ENCODE data around the gene DDX1. TPM values are rescaled to one million over a fixed set of nuclear protein-coding genes. Genes with fewer than 3 reads are reported as not detected.

Gene DDX1
- total RNA-seq, 1 donor from 2014 or later = 77.0 TPM

DNA sequence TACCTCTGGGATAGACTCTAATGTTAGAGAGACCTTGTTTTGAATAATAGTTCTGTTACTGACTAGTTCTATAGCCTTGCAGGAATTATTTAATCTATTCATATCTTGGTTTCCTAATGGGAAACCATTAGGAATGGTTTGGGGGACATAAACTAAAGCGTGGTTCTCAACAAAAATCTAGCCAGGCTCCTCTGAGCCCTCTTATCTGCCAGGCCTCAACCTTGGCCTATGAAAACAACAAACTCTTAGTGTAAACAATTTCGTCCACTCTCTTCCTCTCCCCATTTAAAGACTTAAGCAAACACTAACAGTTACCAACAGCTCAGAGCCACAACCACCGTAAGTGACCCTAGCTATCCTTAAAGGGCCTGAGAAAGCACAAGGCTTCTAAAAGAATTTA is 19.9 kb upstream of the DDX1 start:
- TF ChIP-seq, protein P1, sequence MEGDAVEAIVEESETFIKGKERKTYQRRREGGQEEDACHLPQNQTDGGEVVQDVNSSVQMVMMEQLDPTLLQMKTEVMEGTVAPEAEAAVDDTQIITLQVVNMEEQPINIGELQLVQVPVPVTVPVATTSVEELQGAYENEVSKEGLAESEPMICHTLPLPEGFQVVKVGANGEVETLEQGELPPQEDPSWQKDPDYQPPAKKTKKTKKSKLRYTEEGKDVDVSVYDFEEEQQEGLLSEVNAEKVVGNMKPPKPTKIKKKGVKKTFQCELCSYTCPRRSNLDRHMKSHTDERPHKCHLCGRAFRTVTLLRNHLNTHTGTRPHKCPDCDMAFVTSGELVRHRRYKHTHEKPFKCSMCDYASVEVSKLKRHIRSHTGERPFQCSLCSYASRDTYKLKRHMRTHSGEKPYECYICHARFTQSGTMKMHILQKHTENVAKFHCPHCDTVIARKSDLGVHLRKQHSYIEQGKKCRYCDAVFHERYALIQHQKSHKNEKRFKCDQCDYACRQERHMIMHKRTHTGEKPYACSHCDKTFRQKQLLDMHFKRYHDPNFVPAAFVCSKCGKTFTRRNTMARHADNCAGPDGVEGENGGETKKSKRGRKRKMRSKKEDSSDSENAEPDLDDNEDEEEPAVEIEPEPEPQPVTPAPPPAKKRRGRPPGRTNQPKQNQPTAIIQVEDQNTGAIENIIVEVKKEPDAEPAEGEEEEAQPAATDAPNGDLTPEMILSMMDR (conservative IDR thresholded peaks at IDR 0.05; ENCODE audit: low read depth, low read length) = no peak
- DNase-seq (ENCODE audit: low read depth) = no peak

GRCh38 chr2:15577071-15577735 is 14.5 kb upstream of the DDX1 start:
- no peak for DNase-seq (ENCODE audit: low read depth)
- no peak overlapping the region for H3K4me3 ChIP-seq (ENCODE audit: low read depth, low read length)
- TF ChIP-seq, protein P1 (conservative IDR thresholded peaks at IDR 0.05; ENCODE audit: low read depth, low read length) = peak; percentile 96

More for the DNA sequence above, 19.9 kb upstream of the DDX1 start:
- H3K4me3 ChIP-seq (ENCODE audit: low read depth, low read length) = no peak overlapping the region

DNA sequence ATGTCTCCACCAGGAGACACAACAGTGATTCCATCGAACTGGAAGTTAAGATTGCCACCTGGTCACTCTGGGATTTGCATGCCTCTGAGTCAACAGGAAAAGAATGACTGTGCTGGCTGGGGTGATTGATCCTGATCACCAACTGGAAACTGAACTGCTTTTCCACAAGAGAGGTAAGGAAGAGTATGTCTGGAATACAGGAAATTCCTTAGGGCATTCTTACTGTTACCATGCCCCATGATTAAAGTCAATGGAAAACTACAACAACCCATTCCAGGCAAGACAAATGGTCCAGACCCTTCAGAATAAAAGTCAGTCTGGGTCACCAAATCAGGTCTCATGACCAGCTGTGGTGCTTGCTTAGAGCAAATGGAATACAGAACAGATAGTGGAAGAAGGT is 12.0 kb upstream of the DDX1 start:
- peak; percentile 87 for DNase-seq (ENCODE audit: low read depth)
- H3K4me3 ChIP-seq (ENCODE audit: low read depth, low read length) = no peak overlapping the region
- TF ChIP-seq, protein P1 (conservative IDR thresholded peaks at IDR 0.05; ENCODE audit: low read depth, low read length) = peak; percentile 13

- TF ChIP-seq, protein P1 (conservative IDR thresholded peaks at IDR 0.05; ENCODE audit: low read depth, low read length) = no peak
- H3K4me3 ChIP-seq (ENCODE audit: low read depth, low read length) = no peak overlapping the region
- no peak for DNase-seq (ENCODE audit: low read depth)
Measured at GRCh38 chr2:15580451-15580850, 11.2 kb upstream of the DDX1 start.

DNA sequence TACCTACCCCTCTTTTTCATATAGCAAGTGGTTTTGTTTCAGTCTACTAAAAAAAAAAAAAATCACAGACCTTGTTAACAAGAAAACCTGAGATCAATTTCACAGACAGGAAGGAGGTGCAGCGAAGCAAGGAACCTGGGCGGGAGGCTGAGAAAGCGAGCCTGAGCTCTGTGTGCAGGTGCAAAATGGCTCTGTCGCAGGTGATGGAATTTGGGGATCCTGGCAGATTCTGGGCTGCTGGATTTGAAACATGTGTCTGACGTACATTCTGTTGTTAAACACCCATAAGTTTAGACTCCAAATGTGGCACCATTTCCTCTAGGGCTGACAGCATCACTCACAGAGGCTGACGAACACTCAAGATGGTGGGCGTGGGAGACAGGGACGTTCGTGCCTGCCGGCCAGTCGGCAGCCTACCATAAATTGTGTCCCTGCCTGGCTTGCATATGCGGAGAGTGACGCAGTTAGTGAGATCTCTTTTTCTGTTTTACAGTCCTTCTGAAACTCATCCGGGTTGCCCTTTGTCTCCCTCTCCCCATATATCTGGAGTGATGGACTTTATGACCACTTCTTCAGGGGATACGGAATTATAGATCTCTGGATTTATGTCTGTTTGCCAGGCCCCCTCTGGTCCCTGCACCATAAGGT is 8.8 kb upstream of the DDX1 start:
- H3K4me3 ChIP-seq (ENCODE audit: low read depth, low read length) = no peak overlapping the region
- no peak for DNase-seq (ENCODE audit: low read depth)

DNA sequence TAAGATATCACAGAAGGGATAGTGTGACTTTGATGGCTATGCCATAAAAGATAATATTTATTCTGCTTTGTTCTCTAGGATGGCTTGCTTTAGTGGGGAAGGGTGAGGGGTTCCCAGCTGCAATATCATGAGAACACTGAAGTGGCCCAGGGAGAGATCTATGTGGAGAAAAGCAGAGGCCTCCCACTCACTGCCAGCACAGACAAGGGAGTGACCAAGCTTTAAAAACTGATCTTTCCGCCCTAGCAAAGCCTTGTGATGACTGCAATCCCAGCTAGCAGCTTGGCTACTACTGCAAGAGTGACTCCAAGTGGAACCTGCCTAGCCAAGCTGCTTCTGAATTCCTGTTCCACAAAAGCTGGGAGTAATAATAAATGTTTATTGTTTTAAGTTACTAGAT is 7.8 kb upstream of the DDX1 start:
- TF ChIP-seq, protein P1 (conservative IDR thresholded peaks at IDR 0.05; ENCODE audit: low read depth, low read length) = no peak
- no peak for DNase-seq (ENCODE audit: low read depth)
- no peak overlapping the region for H3K4me3 ChIP-seq (ENCODE audit: low read depth, low read length)

More for the DNA sequence above, 8.8 kb upstream of the DDX1 start:
- TF ChIP-seq, protein P1 (conservative IDR thresholded peaks at IDR 0.05; ENCODE audit: low read depth, low read length) = no peak

DNA sequence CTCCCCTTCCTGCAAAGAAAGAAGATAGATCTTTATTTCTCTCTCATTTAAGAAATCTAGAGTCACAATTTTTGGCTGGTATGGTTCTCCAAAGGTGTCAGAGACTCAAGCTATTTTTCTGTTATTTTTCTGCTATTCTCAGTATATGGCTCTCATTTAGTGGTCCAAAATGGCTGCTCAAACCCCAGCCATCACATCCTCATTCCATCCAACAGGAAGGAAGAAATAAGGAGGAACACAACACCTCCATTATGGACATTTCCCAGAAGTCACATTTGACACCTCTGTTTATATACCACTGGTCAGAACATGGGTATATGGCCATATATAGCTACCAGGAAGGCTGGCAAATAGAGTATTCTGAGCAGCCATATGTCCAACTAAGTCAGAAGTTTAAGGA is 7.4 kb upstream of the DDX1 start:
- TF ChIP-seq, protein P1 (conservative IDR thresholded peaks at IDR 0.05; ENCODE audit: low read depth, low read length) = no peak
- H3K4me3 ChIP-seq (ENCODE audit: low read depth, low read length) = no peak overlapping the region
- DNase-seq (ENCODE audit: low read depth) = no peak

Data from epithelial cell of proximal tubule (primary cell).